ENCODE results near the gene ZNF189.

The ZNF189 gene

GRCh38 chr9:101419863-101420262 is 21.2 kb downstream of the ZNF189 start:
- DNase-seq (ENCODE audit: low read depth), result no peak

- no peak for DNase-seq (ENCODE audit: low read depth)
Measured at GRCh38 chr9:101421653-101422065, 23.0 kb downstream of the ZNF189 start.

GRCh38 chr9:101427358-101427757 is 28.7 kb downstream of the ZNF189 start:
- DNase-seq (ENCODE audit: low read depth), result no peak

- DNase-seq (ENCODE audit: low read depth), result no peak
Measured at GRCh38 chr9:101427957-101428655, 29.5 kb downstream of the ZNF189 start.

- DNase-seq (ENCODE audit: low read depth), result no peak
Measured at GRCh38 chr9:101428909-101429308, 30.3 kb downstream of the ZNF189 start.

- DNase-seq (ENCODE audit: low read depth), result no peak
Measured at GRCh38 chr9:101429736-101430135, 31.1 kb downstream of the ZNF189 start.

- no peak for DNase-seq (ENCODE audit: low read depth)
Measured at GRCh38 chr9:101432171-101432570, 33.5 kb downstream of the ZNF189 start.

GRCh38 chr9:101432740-101433139 is 34.1 kb downstream of the ZNF189 start:
- no peak for DNase-seq (ENCODE audit: low read depth)

GRCh38 chr9:101433229-101433628 is 34.6 kb downstream of the ZNF189 start:
- DNase-seq (ENCODE audit: low read depth), result no peak

GRCh38 chr9:101434998-101435397 is 36.3 kb downstream of the ZNF189 start:
- DNase-seq (ENCODE audit: low read depth), result no peak

GRCh38 chr9:101435601-101436079 is 37.0 kb downstream of the ZNF189 start, which contains the start of gene ALDOB:
TSS of gene ALDOB (minus strand) at chr9:101435774. CDS start at chr9:101430887, 4,887 bp downstream.
- no peak for DNase-seq (ENCODE audit: low read depth)

- DNase-seq (ENCODE audit: low read depth), result no peak
Measured at GRCh38 chr9:101437806-101438232, 39.2 kb downstream of the ZNF189 start.

- no peak for DNase-seq (ENCODE audit: low read depth)
Measured at GRCh38 chr9:101438523-101438922, 39.9 kb downstream of the ZNF189 start.

- DNase-seq (ENCODE audit: low read depth), result no peak
Measured at GRCh38 chr9:101440714-101441230, 42.1 kb downstream of the ZNF189 start.

- no peak for DNase-seq (ENCODE audit: low read depth)
Measured at GRCh38 chr9:101442318-101442717, 43.7 kb downstream of the ZNF189 start.

GRCh38 chr9:101442736-101443135 is 44.1 kb downstream of the ZNF189 start:
- DNase-seq (ENCODE audit: low read depth), result no peak

- DNase-seq (ENCODE audit: low read depth), result no peak
Measured at GRCh38 chr9:101443364-101443771, 44.7 kb downstream of the ZNF189 start.

GRCh38 chr9:101445353-101446029 is 46.8 kb downstream of the ZNF189 start:
- DNase-seq (ENCODE audit: low read depth), result no peak

GRCh38 chr9:101446732-101447131 is 48.1 kb downstream of the ZNF189 start:
- no peak for DNase-seq (ENCODE audit: low read depth)

- DNase-seq (ENCODE audit: low read depth), result no peak
Measured at GRCh38 chr9:101448680-101449070, 50.0 kb downstream of the ZNF189 start.

GRCh38 chr9:101449071-101449721 is 50.5 kb downstream of the ZNF189 start:
- DNase-seq (ENCODE audit: low read depth), result no peak

GRCh38 chr9:101450931-101451330 is 52.3 kb downstream of the ZNF189 start:
- DNase-seq (ENCODE audit: low read depth), result no peak

- DNase-seq (ENCODE audit: low read depth), result no peak
Measured at GRCh38 chr9:101451498-101451897, 52.8 kb downstream of the ZNF189 start.

Measured in GM04503 (cell line).